Type B pancreatic cell (in vitro differentiated cells): ENCODE data around the gene FASLG. TPM values are rescaled to one million over a fixed set of nuclear protein-coding genes. Genes with fewer than 3 reads are reported as not detected.

Experiments
- DNase-seq: peaks from one replicate; pipeline ENCODE4 v3.0.0; 2021; ENCODE audit warnings: mixed read lengths; ENCODE audit not compliant: unreplicated experiment; ENCODE audit errors: extremely low spot score
- H3K27ac Mint-ChIP-seq: 2 replicates; pipeline ENCODE4 v1.8.0; 2021; ENCODE audit warnings: mild to moderate bottlenecking, mixed read lengths
- H3K27me3 Mint-ChIP-seq: 2 replicates; pipeline ENCODE4 v1.8.0; 2021; ENCODE audit warnings: mixed read lengths
- H3K36me3 Mint-ChIP-seq: 2 replicates; pipeline ENCODE4 v1.8.0; 2021; ENCODE audit warnings: mixed read lengths
- H3K4me1 Mint-ChIP-seq: one replicate; pipeline ENCODE4 v1.8.0; 2021; ENCODE audit warnings: mixed read lengths; ENCODE audit not compliant: unreplicated experiment
- H3K4me3 Mint-ChIP-seq: 2 replicates; pipeline ENCODE4 v1.8.0; 2021; ENCODE audit warnings: mild to moderate bottlenecking, mixed read lengths
- H3K9me3 Mint-ChIP-seq: 2 replicates; pipeline ENCODE4 v1.8.0; 2021; ENCODE audit warnings: mixed read lengths
- total RNA-seq: library from RNA; stranded (reverse); gene quantifications from 2 replicates; pipeline ENCODE4 v1.2.1, GENCODE V29; 2021; ENCODE audit warnings: low replicate concordance
- TF ChIP-seq, protein P1 (sequence below): fragments of 200-600 bp; sonication (generic); conservative IDR thresholded peaks from 2 replicates; pipeline ENCODE4 v1.5.0; 2021; ENCODE audit warnings: antibody characterized with exemption, mild to moderate bottlenecking

The FASLG gene
- total RNA-seq, 1 donor from 2014 or later: not detected

DNA sequence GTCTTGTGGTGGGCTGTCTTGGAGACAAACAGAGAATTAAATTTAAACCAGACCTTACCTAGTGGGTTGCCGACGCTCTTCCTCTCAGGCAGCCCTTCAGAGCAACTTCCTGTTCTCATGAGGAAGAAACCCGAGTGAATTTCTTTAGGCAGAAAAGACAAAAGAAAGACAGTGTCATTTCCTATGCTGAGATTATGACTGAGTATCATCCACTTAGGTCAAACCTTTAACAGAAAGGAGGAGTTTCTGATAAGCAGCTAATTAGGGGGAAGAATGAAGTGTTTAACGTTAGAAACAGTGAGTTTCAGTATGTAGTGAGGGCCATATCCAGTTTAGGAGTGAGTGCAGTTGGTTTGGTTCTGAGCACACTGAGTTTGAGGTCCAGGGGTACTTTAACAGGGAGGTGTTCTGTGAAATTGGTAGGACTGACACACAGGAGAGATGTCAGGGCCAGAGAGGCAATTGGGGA is 38.7 kb downstream of the FASLG start:
- no peaks in the 10 kb centered on the region for H3K4me1 Mint-ChIP-seq
- DNase-seq: no peak
- no peaks in the 10 kb centered on the region for H3K27me3 Mint-ChIP-seq
- no peaks in the 10 kb centered on the region for H3K9me3 Mint-ChIP-seq
- TF ChIP-seq, protein P1, sequence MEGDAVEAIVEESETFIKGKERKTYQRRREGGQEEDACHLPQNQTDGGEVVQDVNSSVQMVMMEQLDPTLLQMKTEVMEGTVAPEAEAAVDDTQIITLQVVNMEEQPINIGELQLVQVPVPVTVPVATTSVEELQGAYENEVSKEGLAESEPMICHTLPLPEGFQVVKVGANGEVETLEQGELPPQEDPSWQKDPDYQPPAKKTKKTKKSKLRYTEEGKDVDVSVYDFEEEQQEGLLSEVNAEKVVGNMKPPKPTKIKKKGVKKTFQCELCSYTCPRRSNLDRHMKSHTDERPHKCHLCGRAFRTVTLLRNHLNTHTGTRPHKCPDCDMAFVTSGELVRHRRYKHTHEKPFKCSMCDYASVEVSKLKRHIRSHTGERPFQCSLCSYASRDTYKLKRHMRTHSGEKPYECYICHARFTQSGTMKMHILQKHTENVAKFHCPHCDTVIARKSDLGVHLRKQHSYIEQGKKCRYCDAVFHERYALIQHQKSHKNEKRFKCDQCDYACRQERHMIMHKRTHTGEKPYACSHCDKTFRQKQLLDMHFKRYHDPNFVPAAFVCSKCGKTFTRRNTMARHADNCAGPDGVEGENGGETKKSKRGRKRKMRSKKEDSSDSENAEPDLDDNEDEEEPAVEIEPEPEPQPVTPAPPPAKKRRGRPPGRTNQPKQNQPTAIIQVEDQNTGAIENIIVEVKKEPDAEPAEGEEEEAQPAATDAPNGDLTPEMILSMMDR: no peak
- no peak overlapping the region for H3K27ac Mint-ChIP-seq
- H3K4me3 Mint-ChIP-seq: no peak overlapping the region
- no peaks in the 10 kb centered on the region for H3K36me3 Mint-ChIP-seq

DNA sequence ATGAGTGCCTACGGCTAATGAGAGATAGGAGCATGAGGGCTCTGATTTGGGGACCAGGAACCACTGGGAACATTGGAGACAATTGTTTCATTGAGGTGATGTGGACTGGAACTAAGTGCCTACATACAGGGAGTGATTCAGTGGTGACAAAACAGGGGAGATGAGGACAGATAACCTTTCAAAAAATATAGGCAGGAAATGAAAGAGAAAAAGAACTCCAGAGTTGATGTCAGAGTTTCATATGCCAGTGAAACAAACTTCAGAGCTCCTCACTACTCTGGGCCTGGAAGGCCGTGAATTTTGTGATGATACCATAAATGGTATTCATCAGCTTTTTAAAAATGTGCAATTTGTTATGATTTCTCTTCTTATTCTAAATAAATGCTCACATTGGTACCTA is 39.3 kb downstream of the FASLG start:
- Mint-ChIP-seq H3K36me3 (no peaks in the 10 kb centered on the region), H3K27ac (no peak overlapping the region), H3K4me3 (no peak overlapping the region), H3K4me1 (no peaks in the 10 kb centered on the region), H3K27me3 (no peaks in the 10 kb centered on the region), H3K9me3 (no peaks in the 10 kb centered on the region)
- TF ChIP-seq, protein P1: no peak
- no peak for DNase-seq

DNA sequence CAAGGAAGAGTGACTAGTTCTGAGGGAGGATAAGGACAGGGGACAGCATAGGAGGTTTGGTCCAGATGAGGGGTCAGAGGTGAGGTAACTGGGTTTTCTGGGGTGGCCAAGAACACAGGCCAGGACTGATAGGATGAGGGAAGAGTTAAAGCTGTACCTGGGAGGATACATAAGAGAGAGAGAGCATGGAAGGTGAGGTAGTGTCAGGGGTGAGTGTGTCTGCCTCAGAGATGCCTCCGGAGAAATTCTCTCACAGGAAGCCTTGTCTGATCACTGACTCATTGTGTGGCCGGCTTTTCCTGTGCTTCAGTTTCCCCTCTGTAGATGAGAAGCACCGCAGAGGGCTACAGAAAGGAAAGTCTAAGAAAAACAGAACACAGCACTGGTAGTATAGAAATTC is 40.2 kb downstream of the FASLG start:
- H3K4me3 Mint-ChIP-seq: no peak overlapping the region
- TF ChIP-seq, protein P1: no peak
- H3K4me1 Mint-ChIP-seq: no peaks in the 10 kb centered on the region
- no peaks in the 10 kb centered on the region for H3K9me3 Mint-ChIP-seq
- DNase-seq: no peak
- no peak overlapping the region for H3K27ac Mint-ChIP-seq
- no peaks in the 10 kb centered on the region for H3K36me3 Mint-ChIP-seq
- H3K27me3 Mint-ChIP-seq: no peaks in the 10 kb centered on the region

DNA sequence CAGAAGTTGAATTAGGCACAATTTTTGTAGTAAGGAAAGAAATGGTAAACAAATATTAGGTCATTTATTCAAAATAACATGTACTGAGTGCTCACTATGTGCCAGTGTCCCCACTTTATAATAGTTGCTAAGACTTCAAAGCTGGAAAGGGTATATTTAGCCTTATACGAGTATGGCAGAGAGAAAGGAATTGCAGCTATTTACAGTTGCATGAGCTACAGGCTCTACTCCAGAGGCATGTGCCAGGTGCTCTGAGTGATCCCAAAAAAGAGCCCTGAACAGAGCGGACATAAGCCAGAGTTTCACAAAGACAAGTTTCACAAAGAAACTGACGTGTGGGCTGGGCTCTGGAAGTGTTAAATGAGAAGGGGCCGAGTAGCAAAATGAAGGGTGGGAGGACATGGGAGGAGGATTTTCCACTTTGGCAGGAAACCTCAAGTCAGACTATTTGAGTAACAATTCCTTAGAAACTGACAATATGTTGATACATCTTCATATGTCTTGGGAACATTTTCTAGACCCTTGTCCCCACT is 40.9 kb downstream of the FASLG start:
- H3K4me1 Mint-ChIP-seq: no peaks in the 10 kb centered on the region
- H3K36me3 Mint-ChIP-seq: no peaks in the 10 kb centered on the region
- H3K4me3 Mint-ChIP-seq: no peak overlapping the region
- H3K9me3 Mint-ChIP-seq: no peaks in the 10 kb centered on the region
- H3K27ac Mint-ChIP-seq: no peak overlapping the region
- TF ChIP-seq, protein P1: no peak
- H3K27me3 Mint-ChIP-seq: no peaks in the 10 kb centered on the region
- DNase-seq: no peak

DNA sequence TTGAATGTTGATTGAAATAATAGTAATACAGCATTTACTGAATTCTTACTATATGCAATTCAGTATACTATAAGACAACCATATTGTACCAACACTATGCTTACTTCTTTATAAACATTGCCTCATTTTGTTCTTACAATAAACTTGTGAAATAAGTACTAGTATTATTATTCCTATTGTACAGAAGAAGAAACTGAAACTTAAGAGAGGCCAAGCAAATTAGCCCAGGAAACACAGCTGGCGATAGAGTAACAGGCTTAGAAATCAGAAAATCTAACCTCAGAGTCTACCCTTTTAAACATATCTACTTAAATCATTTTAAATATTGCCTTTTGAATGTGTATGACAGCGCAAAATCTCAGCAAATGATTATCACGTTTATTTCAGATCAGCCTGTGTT is 41.7 kb downstream of the FASLG start:
- H3K27ac Mint-ChIP-seq: no peak overlapping the region
- no peak for DNase-seq
- H3K36me3 Mint-ChIP-seq: no peaks in the 10 kb centered on the region
- no peaks in the 10 kb centered on the region for H3K27me3 Mint-ChIP-seq
- H3K4me3 Mint-ChIP-seq: no peak overlapping the region
- no peaks in the 10 kb centered on the region for H3K4me1 Mint-ChIP-seq
- no peaks in the 10 kb centered on the region for H3K9me3 Mint-ChIP-seq
- TF ChIP-seq, protein P1: no peak

DNA sequence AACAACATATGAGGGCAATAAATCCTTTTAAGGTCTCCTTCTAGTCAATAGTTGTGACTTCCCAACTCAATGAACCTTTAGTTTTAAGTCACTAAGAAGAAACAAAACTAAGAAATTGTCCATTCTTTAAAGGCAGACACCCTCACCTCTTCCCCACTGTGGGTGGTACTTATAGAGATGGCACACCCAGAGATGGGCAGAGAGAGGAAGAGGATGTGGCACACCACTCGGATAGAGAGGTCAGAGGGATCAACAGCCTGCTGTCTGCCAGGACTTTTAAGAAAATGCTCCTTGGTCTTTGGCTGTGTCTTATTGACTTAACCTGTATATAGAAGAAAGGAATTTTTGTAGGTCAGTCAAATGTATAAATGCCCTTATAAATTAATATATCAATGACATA is 45.1 kb downstream of the FASLG start:
- Mint-ChIP-seq H3K36me3 (no peaks in the 10 kb centered on the region), H3K4me3 (no peak overlapping the region), H3K4me1 (no peaks in the 10 kb centered on the region), H3K9me3 (no peaks in the 10 kb centered on the region), H3K27me3 (no peaks in the 10 kb centered on the region), H3K27ac (no peak overlapping the region)
- DNase-seq: no peak
- TF ChIP-seq, protein P1: no peak
